ENCODE measurements around the gene AAMP. TPM values are rescaled to one million over a fixed set of nuclear protein-coding genes. Genes with fewer than 3 reads are reported as not detected.

Gene AAMP
- total RNA-seq, 1 donor from 2014 or later, result 120 TPM

DNA sequence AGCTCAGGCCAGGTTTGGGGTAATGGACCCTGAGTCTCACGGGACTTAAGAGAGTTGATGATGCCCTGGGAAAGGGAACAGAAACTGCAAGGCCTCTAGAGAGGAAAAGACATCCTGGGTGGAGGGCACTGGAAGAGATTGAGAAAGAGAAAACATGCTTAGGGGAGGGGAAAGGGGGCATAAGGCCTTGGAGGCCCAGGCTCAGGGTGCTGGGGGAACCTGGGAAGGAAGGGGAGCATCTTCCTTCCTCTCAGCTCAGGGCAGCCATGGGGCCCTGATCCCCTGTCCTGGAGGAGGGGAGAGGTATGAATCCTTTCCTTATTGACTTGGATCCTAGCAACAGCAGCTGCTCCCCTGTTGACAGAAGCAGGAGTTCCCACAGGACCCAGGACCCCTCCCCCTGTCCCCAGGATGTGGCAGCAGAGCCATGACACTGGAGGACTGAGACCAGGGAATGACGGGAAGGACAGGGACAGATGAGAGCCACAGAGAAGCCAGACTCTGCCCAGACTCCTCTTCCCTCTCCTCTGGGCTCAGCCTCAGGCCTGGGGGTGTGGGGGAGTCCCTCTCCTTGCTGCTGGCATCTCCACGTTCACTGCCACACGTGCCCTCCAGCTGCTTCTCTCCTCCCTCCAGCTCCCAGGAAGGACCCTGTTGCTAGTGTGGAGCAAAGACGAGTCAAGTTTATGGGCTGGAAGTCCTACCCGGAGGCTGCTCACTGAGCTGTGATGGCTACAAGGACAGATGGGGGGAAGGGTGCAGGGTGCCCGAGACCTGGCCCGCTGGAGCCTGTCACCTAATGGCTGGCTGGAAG, 8.3 kb downstream of the AAMP start:
- no peak for DNase-seq (ENCODE audit: extremely low read depth, low read depth, low spot score)

- no peak for DNase-seq (ENCODE audit: extremely low read depth, low read depth, low spot score)
Measured at GRCh38 chr2:218260742-218261422, 9.1 kb downstream of the AAMP start, which contains the start of gene GPBAR1. Gene GPBAR1 (plus strand): TSS chr2:218261015. CDS start chr2:218262725, 1,710 bp downstream.

GRCh38 chr2:218260166-218260565, 9.8 kb downstream of the AAMP start:
- no peak for DNase-seq (ENCODE audit: extremely low read depth, low read depth, low spot score)

GRCh38 chr2:218259099-218259961, 10.6 kb downstream of the AAMP start:
- no peak for DNase-seq (ENCODE audit: extremely low read depth, low read depth, low spot score)

- no peak for DNase-seq (ENCODE audit: extremely low read depth, low read depth, low spot score)
Measured at GRCh38 chr2:218257390-218257981, 12.5 kb downstream of the AAMP start.

- no peak for DNase-seq (ENCODE audit: extremely low read depth, low read depth, low spot score)
Measured at GRCh38 chr2:218256612-218257350, 13.2 kb downstream of the AAMP start.

DNA sequence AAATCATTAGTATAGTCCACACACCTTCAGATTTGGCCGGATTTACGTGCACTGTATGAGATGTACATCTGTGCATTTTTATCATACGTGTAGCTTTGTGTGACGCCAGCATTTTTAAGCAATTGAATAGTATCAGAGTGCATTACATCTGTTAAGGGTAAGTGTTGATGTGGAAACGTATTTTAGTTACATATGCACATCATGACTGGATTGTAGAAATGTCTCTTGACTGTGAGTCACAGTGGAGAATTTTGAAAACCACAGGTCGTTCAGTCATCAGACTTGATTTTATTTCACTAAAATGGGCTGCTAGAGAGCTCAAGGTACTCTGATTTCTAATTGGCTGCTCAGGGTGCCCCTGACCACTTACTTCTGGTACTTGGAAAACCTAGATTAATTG, 14.5 kb downstream of the AAMP start:
- no peak for DNase-seq (ENCODE audit: extremely low read depth, low read depth, low spot score)

DNA sequence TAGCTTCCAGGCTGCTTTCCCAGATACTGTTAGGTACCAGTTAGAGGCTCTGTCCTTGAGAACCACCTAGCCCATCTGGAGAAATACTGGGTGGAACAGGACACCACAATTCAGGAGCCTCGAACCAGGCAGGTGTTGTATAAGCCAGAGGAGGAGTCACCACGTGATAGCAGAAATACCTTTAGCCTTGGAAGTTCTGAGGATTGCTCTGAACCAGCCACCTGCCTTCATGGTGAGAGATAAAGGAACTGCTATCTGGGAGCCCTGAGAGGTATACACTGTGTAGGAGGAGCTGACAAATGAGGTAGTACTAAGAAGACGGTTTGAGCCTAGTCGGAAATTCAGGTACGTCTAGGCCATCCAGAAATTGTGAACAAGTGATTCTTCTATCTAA, 16.7 kb downstream of the AAMP start:
- no peak for DNase-seq (ENCODE audit: extremely low read depth, low read depth, low spot score)

DNA sequence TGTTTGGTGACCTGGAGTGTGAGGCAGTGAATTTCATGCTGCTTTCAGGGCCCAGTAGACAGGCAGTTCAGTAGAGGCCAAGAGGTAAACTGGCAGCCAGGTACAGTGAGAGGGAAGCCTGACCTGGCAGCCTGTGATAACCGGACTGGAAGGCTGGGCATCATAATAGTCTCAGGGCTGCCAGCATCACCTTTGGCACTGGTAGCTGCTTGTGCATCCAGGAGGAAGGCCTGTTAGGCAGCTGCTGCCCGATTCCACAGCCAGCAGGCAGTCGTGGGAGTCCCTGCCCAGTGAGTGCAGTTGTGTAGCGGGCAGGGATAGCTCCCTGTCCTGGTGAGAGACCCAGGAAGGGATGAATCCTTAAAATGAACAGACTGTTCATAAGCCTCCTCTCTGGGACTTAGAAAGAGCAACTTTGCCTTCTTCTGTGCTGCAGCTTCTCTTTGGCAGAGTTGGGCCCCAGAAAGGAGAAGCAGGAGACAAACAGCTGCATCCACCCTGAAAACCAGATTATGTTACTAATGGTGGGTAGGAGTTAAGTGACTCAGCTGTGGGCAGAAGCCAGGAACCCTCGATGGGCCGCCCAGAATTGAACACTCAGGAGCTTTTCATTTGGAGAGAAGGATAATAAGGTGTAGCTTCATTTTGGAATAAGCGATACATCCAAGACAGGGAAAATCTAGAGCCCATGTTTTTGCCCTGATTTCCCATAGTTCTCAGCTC, 17.3 kb downstream of the AAMP start:
- DNase-seq (ENCODE audit: extremely low read depth, low read depth, low spot score), result no peak

DNA sequence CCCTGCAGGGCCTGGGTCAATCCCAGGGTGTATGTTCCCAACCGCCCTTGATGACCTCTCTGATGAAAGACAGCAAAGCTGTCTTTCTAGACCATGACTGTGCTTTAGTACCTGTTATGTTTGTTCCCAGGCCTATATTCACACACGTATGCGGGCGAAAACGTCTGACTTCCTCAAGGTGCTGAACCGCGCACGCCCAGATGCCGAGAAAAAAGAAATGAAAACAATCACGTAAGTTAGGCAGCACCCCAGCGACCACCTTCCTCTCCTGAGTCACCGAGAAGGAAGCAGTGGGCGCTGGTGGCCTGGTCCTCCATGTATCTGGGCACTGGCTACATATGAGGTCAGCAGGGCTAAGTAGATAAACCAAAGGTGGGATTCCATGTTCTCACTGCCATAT, 20.2 kb downstream of the AAMP start:
- DNase-seq (ENCODE audit: extremely low read depth, low read depth, low spot score), result no peak

- DNase-seq (ENCODE audit: extremely low read depth, low read depth, low spot score), result no peak
Measured at GRCh38 chr2:218245214-218245613, 24.7 kb downstream of the AAMP start.

GRCh38 chr2:218244665-218245064, 25.3 kb downstream of the AAMP start:
- DNase-seq (ENCODE audit: extremely low read depth, low read depth, low spot score), result no peak

DNA sequence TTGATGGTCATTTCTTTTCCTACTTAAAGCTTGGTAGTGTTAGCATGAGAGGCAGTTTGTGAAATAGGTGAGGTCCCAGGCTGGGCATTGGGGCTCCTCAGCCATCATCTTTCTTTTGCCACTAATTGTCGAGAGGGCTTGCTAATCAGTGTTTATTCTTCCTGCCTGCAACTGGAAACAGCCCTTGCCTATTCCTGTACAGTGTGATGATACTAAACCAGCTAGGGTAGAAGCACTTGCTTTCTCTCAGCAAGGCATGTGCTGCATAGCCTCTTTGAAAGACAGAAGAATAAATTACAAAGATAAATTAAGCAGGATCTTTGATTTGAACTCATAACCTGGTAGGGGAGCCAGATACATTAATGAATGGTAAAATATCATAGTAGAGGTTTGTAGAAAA, 25.7 kb downstream of the AAMP start:
- DNase-seq (ENCODE audit: extremely low read depth, low read depth, low spot score), result no peak

- DNase-seq (ENCODE audit: extremely low read depth, low read depth, low spot score), result no peak
Measured at GRCh38 chr2:218238887-218239286, 31.1 kb downstream of the AAMP start.

- no peak for DNase-seq (ENCODE audit: extremely low read depth, low read depth, low spot score)
Measured at GRCh38 chr2:218236829-218237228, 33.1 kb downstream of the AAMP start.

- DNase-seq (ENCODE audit: extremely low read depth, low read depth, low spot score), result no peak
Measured at GRCh38 chr2:218235017-218235416, 34.9 kb downstream of the AAMP start.

DNA sequence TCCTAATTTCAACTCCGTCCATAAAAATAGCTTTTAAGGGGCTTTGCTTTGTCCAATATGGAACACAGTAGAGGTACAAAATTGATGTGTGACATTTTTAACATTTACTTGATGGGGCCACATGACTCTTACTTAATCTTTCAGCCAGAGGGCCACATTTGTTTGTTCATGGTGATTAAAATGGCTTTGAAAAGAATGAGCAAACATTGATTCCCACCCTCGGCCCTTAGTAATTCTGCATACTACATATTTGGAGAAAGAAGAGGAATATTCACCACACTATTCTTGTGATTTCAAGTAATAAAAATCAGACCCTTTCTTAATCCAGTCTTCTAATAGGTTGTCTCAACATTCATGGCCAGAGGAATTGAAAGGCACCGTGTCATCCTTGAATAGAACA, 35.4 kb downstream of the AAMP start:
- no peak for DNase-seq (ENCODE audit: extremely low read depth, low read depth, low spot score)

DNA sequence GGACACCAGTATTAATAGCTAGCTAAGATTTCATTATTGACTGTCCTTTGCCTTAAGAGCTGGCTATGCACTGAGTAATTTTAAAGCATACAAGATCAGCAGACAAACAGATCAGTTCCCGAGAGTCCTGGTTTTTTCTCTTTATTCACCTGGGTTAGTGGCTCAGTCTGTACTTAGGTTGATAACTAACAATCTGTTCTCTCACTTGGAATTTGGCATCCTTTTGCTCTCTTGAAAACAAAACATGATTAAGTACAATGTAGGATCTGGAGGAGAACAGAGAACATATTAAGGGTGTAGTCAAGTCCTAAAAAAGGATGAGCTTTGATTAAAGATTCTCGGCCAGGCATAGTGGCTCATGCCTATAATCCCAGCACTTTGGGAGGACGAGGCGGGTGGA, 36.4 kb downstream of the AAMP start:
- no peak for DNase-seq (ENCODE audit: extremely low read depth, low read depth, low spot score)

DNA sequence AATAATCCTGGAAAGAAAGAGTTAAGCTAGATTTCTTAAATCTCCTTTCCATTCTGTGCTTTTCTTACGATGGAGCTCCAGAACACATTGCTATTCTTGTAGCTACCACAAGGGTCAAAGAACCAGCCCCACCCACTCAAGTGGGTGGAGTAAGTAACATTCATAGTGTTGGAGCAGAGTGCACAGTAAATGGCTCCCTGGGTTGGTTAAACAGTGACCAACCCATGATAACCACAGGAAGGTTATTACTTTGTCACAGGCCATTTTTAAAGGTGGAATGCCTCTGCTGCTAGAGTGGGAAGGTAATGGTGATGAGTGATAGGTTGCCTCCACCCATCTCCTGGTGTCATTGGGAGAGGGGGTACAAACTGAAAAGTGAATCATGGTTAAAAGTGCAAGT, 39.1 kb downstream of the AAMP start:
- no peak for DNase-seq (ENCODE audit: extremely low read depth, low read depth, low spot score)

GRCh38 chr2:218229851-218230250, 40.1 kb downstream of the AAMP start:
- DNase-seq (ENCODE audit: extremely low read depth, low read depth, low spot score), result no peak
